HCT116 (cell line): Measurements from ENCODE around the gene KPNA4.

Source experiments
- CTCF ChIP-seq, 3 experiments: fragments of 200-600 bp in 1 of 3; sonication (generic) in 1 of 3; IDR thresholded peaks in 2 of 3; conservative IDR thresholded peaks in 1 of 3; 2 replicates each; pipeline ENCODE4 v1.5.1; 2012 to 2017; ENCODE audit warnings: low read depth in 2 of 3, low read length in 2 of 3, antibody characterized with exemption in 1 of 3, borderline replicate concordance in 1 of 3, control low read depth in 1 of 3, mild to moderate bottlenecking in 1 of 3, mixed read lengths in 1 of 3, mixed run types in 1 of 3, moderate library complexity in 1 of 3; ENCODE audit not compliant: insufficient read depth in 1 of 3
- EZH2 ChIP-seq: fragments of 200-600 bp; sonication (generic); IDR thresholded peaks from 2 replicates; pipeline ENCODE4 v1.6.1; 2017; ENCODE audit warnings: antibody characterized with exemption, mixed run types
- JUND ChIP-seq: IDR thresholded peaks from 2 replicates; pipeline ENCODE4 v1.6.1; 2012
- POLR2A ChIP-seq: IDR thresholded peaks from 2 replicates; pipeline ENCODE4 v1.7.0; 2011; ENCODE audit warnings: borderline replicate concordance; ENCODE audit not compliant: insufficient read depth, insufficient read length; ENCODE audit errors: extremely low read depth
- POLR2AphosphoS5 ChIP-seq: IDR thresholded peaks from 2 replicates; pipeline ENCODE4 v1.6.1; 2011; ENCODE audit warnings: mild to moderate bottlenecking, low read depth, low read length, moderate library complexity
- RAD21 ChIP-seq: IDR thresholded peaks from 2 replicates; pipeline ENCODE4 v1.6.1; 2012; ENCODE audit warnings: low read depth, mild to moderate bottlenecking
- REST ChIP-seq: IDR thresholded peaks from 2 replicates; pipeline ENCODE4 v1.6.1; 2012; ENCODE audit warnings: low read depth
- YY1 ChIP-seq: IDR thresholded peaks from 2 replicates; pipeline ENCODE4 v1.6.1; 2011; ENCODE audit warnings: low read length, low read depth, moderate library complexity, mild to moderate bottlenecking; ENCODE audit not compliant: insufficient replicate concordance; ENCODE audit errors: extremely low read depth
- ZBTB33 ChIP-seq: IDR thresholded peaks from 2 replicates; pipeline ENCODE4 v1.6.1; 2011; ENCODE audit warnings: mild to moderate bottlenecking, low read length, moderate library complexity; ENCODE audit not compliant: insufficient replicate concordance; ENCODE audit errors: extremely low read depth
- ZFX ChIP-seq: fragments of 450-650 bp; IDR thresholded peaks from 2 replicates; pipeline ENCODE4 v1.6.1; 2017

- no peak for TF ChIP-seq CTCF (IDR thresholded peaks at IDR 0.05 in 2 of 3, conservative IDR thresholded peaks at IDR 0.05 in 1 of 3; ENCODE audit: borderline replicate concordance in 1 of 3, insufficient read depth in 1 of 3, low read depth in 2 of 3, low read length in 2 of 3)
- no peak for TF ChIP-seq POLR2A
- no peak for TF ChIP-seq REST
- no peak for TF ChIP-seq POLR2AphosphoS5
- TF ChIP-seq YY1, result no peak
- TF ChIP-seq JUND, result no peak
- no peak for TF ChIP-seq ZBTB33
- no peak for TF ChIP-seq EZH2
- no peak for TF ChIP-seq ZFX
- TF ChIP-seq RAD21, result no peak
Measured at GRCh38 chr3:160445854-160446253, 119.5 kb downstream of the KPNA4 start.
